ENCODE results near the gene PDE11A. TPM values are rescaled to one million over a fixed set of nuclear protein-coding genes. Genes with fewer than 3 reads are reported as not detected.

The PDE11A gene
- total RNA-seq, 4 donors from 2014 or later = 1.7 TPM; not detected in 3

DNA sequence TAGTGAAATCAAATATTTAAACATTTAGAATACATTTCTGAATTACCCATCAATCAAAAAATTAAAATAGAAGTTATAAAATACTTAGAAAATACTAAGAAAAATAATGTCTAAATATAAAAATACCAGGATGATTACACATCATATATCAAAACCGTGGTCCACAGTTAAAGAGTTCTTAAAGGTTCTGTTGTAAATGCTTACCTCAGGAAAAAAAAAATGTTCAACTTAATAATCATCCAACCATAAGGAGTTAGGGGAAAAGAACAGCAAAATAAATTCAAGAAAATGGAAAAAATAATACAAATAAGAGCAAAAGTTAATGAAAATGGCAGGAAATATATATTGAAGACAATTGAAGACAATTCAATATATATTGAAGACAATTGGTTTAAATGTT is 43.2 kb downstream of the PDE11A start:
- no peak overlapping the region for H3K4me3 ChIP-seq
- peaks cover 0 to 7% (median 0%) of the 10 kb centered on the region in 4 donors for H3K9me3 ChIP-seq
- WGBS, 2 donors = 78 to 85% methylated on average over 1 of the region's 1 CpG
- no peaks in the 10 kb centered on the region for H3K4me1 ChIP-seq
- no peak overlapping the region for H3K27ac ChIP-seq
- DNase-seq (ENCODE audit: low spot score in 2 of 2) = no peak
- no peaks in the 10 kb centered on the region for H3K27me3 ChIP-seq
- no peaks in the 10 kb centered on the region for H3K36me3 ChIP-seq
- TF ChIP-seq POLR2A (IDR thresholded peaks at IDR 0.05) (no peak), EP300 (IDR thresholded peaks at IDR 0.05) (no peak)
- TF ChIP-seq, protein P1, sequence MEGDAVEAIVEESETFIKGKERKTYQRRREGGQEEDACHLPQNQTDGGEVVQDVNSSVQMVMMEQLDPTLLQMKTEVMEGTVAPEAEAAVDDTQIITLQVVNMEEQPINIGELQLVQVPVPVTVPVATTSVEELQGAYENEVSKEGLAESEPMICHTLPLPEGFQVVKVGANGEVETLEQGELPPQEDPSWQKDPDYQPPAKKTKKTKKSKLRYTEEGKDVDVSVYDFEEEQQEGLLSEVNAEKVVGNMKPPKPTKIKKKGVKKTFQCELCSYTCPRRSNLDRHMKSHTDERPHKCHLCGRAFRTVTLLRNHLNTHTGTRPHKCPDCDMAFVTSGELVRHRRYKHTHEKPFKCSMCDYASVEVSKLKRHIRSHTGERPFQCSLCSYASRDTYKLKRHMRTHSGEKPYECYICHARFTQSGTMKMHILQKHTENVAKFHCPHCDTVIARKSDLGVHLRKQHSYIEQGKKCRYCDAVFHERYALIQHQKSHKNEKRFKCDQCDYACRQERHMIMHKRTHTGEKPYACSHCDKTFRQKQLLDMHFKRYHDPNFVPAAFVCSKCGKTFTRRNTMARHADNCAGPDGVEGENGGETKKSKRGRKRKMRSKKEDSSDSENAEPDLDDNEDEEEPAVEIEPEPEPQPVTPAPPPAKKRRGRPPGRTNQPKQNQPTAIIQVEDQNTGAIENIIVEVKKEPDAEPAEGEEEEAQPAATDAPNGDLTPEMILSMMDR (IDR thresholded peaks at IDR 0.05) = no peak

DNA sequence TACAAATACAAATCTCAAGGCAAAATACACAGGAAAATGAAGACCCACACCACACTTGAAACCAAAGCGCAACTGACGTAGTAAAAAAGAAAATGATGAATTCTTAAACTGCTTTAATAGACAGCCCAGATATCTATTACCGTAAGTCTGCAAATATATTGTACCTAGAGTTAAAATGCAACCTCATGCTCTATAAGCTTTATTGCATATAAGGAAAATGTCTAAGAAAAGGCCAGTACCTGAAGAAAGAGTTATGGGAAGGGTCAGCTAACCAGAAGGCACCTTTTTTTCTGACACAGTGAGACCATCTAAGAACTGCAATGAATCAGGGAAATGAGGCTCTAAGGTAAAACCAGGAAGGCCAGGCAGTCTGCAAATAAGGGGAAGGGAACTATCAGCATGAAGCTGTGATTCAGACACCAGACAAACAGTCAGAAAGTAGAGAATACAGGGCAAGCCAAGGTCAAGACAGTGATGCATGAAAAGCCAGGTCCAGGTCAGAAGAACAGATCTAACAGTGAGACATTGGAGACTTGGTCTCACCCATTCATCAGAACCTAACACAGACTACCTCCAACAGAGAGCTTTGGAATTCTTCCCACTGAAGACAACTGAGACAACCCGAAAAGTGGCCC is 46.9 kb downstream of the PDE11A start:
- no peak for DNase-seq (ENCODE audit: low spot score in 2 of 2)
- TF ChIP-seq, protein P1 (IDR thresholded peaks at IDR 0.05) = no peak
- TF ChIP-seq EP300 (IDR thresholded peaks at IDR 0.05) = no peak
- no peak for TF ChIP-seq POLR2A (IDR thresholded peaks at IDR 0.05)
- no peak overlapping the region for H3K4me3 ChIP-seq
- H3K4me1 ChIP-seq = no peaks in the 10 kb centered on the region
- 90% methylated on average over 4 of the region's 4 CpGs for WGBS, 2 donors
- H3K27me3 ChIP-seq = no peaks in the 10 kb centered on the region
- H3K36me3 ChIP-seq = no peaks in the 10 kb centered on the region
- no peaks in the 10 kb centered on the region for H3K9me3 ChIP-seq
- no peak overlapping the region for H3K27ac ChIP-seq

DNA sequence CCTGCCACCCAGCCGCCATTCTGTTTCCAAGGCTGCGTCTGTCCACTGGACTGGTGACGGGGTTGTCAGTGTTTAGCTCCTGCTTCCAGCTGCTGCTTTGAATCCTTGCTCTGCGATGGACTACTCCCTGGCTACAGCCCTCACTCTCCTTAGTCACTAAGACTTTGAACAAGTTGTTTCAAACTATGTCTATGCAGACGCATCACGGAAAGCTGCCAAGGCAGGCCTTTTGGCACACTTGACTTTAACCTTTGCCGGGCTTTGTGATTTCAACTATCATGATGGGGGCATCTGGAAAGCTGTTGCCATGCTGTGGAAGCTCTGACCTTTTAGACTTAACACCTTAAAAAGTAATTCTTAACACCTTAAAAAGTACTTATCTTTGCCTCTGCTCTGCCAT is 54.4 kb downstream of the PDE11A start:
- Histone ChIP-seq H3K4me3 (no peak overlapping the region), H3K4me1 (no peaks in the 10 kb centered on the region), H3K27me3 (no peaks in the 10 kb centered on the region), H3K9me3 (no peaks in the 10 kb centered on the region), H3K36me3 (no peaks in the 10 kb centered on the region), H3K27ac (no peak overlapping the region)
- WGBS, 2 donors = 86 to 94% methylated on average over 7 of the region's 7 CpGs
- no peak for DNase-seq (ENCODE audit: low spot score in 2 of 2)
- TF ChIP-seq, protein P1 (IDR thresholded peaks at IDR 0.05) = no peak
- TF ChIP-seq POLR2A (IDR thresholded peaks at IDR 0.05) (no peak), EP300 (IDR thresholded peaks at IDR 0.05) (no peak)

DNA sequence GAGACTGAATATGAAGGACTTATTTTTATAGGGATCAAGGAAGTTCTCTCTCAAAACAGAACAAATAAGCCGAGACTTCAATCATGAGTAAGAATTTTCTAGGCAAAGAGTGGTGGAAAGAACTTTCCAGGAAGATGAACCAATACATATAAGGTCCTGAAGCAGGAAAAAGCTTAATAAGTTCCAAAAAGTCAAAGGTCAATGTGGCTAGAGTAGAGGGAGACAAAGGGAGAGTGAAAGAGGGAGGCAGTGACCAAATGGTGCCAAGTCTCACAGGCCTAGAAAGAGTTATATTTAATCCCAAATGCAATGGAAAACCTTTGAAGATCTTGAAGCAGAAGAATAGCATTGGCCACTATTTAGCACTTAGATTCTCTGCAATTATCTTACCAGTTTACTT is 56.0 kb downstream of the PDE11A start:
- no peaks in the 10 kb centered on the region for H3K9me3 ChIP-seq
- H3K27me3 ChIP-seq = no peaks in the 10 kb centered on the region
- no peaks in the 10 kb centered on the region for H3K36me3 ChIP-seq
- no peaks in the 10 kb centered on the region for H3K4me1 ChIP-seq
- H3K4me3 ChIP-seq = no peak overlapping the region
- no peak for DNase-seq (ENCODE audit: low spot score in 2 of 2)
- 0% methylated on average over 1 of the region's 1 CpG for WGBS, 2 donors
- TF ChIP-seq POLR2A (IDR thresholded peaks at IDR 0.05) (no peak), EP300 (IDR thresholded peaks at IDR 0.05) (no peak)
- TF ChIP-seq, protein P1 (IDR thresholded peaks at IDR 0.05) = no peak
- no peak overlapping the region for H3K27ac ChIP-seq

DNA sequence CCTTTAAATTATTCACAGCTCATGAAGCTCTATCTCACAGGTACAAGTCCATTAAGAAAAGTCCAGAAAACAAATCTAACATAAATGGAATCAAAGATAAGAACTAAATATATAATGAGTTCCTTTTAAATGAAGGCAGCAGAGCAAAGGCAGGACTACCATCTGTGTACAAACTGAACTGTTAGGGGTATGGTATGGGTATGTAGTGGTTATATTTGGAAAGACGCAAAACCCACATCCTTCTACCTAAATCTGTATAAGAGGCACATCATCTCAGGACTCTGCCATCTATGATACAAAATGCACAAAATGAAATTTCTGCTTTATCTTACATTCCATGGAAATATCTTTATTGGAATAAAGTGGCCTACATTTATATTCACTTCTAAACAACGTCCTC is 59.9 kb downstream of the PDE11A start:
- 78 to 83% methylated on average over 2 of the region's 2 CpGs for WGBS, 2 donors
- Histone ChIP-seq H3K36me3 (no peaks in the 10 kb centered on the region), H3K27ac (no peak overlapping the region), H3K4me3 (no peak overlapping the region), H3K27me3 (no peaks in the 10 kb centered on the region), H3K4me1 (no peaks in the 10 kb centered on the region), H3K9me3 (no peaks in the 10 kb centered on the region)
- DNase-seq (ENCODE audit: low spot score in 2 of 2) = no peak
- TF ChIP-seq EP300 (IDR thresholded peaks at IDR 0.05) (no peak), POLR2A (IDR thresholded peaks at IDR 0.05) (no peak)
- TF ChIP-seq, protein P1 (IDR thresholded peaks at IDR 0.05) = no peak

Measured in tibial nerve (tissue), 4 donors.